Esophagus squamous epithelium (tissue), 4 donors: ENCODE results near the gene CRYBG2.

Experiments
- CTCF ChIP-seq, 6 experiments: fragments of 450-650 bp in 4 of 6; fragments of 200-600 bp in 2 of 6; sonication (generic) in 2 of 6; IDR thresholded peaks; one replicate each; pipeline ENCODE4 v1.5.1; 2016 to 2019; ENCODE audit warnings: antibody characterized with exemption in 6 of 6, mild to moderate bottlenecking in 4 of 6, moderate library complexity in 4 of 6
- POLR2A ChIP-seq, 4 donors: fragments of 450-650 bp; IDR thresholded peaks; one replicate each; pipeline ENCODE4 v1.6.1; 2017; ENCODE audit warnings: antibody characterized with exemption in 4 of 4, mild to moderate bottlenecking in 4 of 4, moderate library complexity in 3 of 4

- no peak for TF ChIP-seq CTCF (IDR thresholded peaks at IDR 0.05)
- no peak for TF ChIP-seq POLR2A (IDR thresholded peaks at IDR 0.05)
Observed at GRCh38 chr1:26280333-26281042, 73.4 kb downstream of the CRYBG2 start.
